SK-N-SH (cell line): ENCODE measurements around the gene SALL3. TPM values are rescaled to one million over a fixed set of nuclear protein-coding genes. Genes with fewer than 3 reads are reported as not detected.

ENCODE experiments used
- CTCF ChIA-PET: fragments of 300-600, 350-600 bp; formaldehyde crosslinking; extraction: SDS; loops from one replicate; lab custom pipeline; 2021; lab: Yijun Ruan, JAX
- POLR2A ChIA-PET: fragments of 350-600 bp; sonication (Branson Sonifier 250); formaldehyde crosslinking; extraction: SDS; loops from one replicate; lab custom pipeline; 2020; ENCODE audit warnings: antibody characterized with exemption, inconsistent platforms; lab: Yijun Ruan, JAX
- DNase-seq: peaks from one replicate; pipeline ENCODE4 v3.0.0; 2012
- H2AFZ ChIP-seq: fragments of 200-600 bp; sonication (generic); 2 replicates; pipeline ENCODE4 v1.8.1; 2016; ENCODE audit warnings: antibody characterized with exemption, mild to moderate bottlenecking, low read depth
- H3F3A ChIP-seq: fragments of 200-600 bp; sonication (generic); replicated peaks from 2 replicates; pipeline ENCODE3; 2016; ENCODE audit warnings: antibody characterized with exemption, mild to moderate bottlenecking; ENCODE audit not compliant: insufficient read depth
- H3K27ac ChIP-seq, 2 experiments: fragments of 200-500 bp in 1 of 2; fragments of 200-600 bp in 1 of 2; sonication (Bioruptor generic) in 1 of 2; sonication (generic), shearing (Covaris generic) in 1 of 2; 2 replicates each; pipeline versions ENCODE4 v1.5.1 to v1.6.1; 2014 to 2016; ENCODE audit warnings: low read depth in 2 of 2, inconsistent platforms in 1 of 2, low read length in 1 of 2, mild to moderate bottlenecking in 1 of 2, mixed read lengths in 1 of 2
- H3K27me3 ChIP-seq: fragments of 200-600 bp; sonication (generic), shearing (Covaris generic); 2 replicates; pipeline ENCODE4 v1.6.1; 2016; ENCODE audit warnings: mixed run types; ENCODE audit not compliant: insufficient read depth
- H3K36me3 ChIP-seq, 2 experiments: fragments of 200-500 bp in 1 of 2; fragments of 200-600 bp in 1 of 2; sonication (Bioruptor generic) in 1 of 2; sonication (generic) in 1 of 2; replicated peaks in 1 of 2; 2 replicates each; pipeline versions ENCODE3 to v1.5.1; 2014 to 2016; ENCODE audit warnings: low read length in 1 of 2, mild to moderate bottlenecking in 1 of 2; ENCODE audit not compliant: insufficient read depth in 2 of 2, control insufficient read depth in 1 of 2
- H3K4me1 ChIP-seq, 2 experiments: fragments of 200-500 bp in 1 of 2; fragments of 200-600 bp in 1 of 2; sonication (Bioruptor generic) in 1 of 2; sonication (generic), shearing (Covaris generic) in 1 of 2; 2 replicates each; pipeline versions ENCODE4 v1.5.1 to v1.6.1; 2014 to 2016; ENCODE audit warnings: low read depth in 1 of 2, low read length in 1 of 2, mixed run types in 1 of 2; ENCODE audit not compliant: insufficient read depth in 2 of 2, control insufficient read depth in 1 of 2
- H3K4me2 ChIP-seq: fragments of 200-600 bp; sonication (generic), shearing (Covaris generic); 2 replicates; pipeline ENCODE4 v1.6.1; 2017; ENCODE audit warnings: mixed run types
- H3K4me3 ChIP-seq, 2 experiments: fragments of 200-500 bp in 1 of 2; fragments of 200-600 bp in 1 of 2; sonication (Bioruptor generic) in 1 of 2; sonication (generic), shearing (Covaris generic) in 1 of 2; 2 replicates each; pipeline versions ENCODE4 v1.5.1 to v1.8.1; 2014 to 2016; ENCODE audit warnings: low read depth in 2 of 2, inconsistent platforms in 1 of 2, low read length in 1 of 2, mild to moderate bottlenecking in 1 of 2, mixed read lengths in 1 of 2, moderate library complexity in 1 of 2
- H3K79me2 ChIP-seq: fragments of 200-600 bp; sonication (generic); 2 replicates; pipeline ENCODE4 v1.8.1; 2017; ENCODE audit warnings: mild to moderate bottlenecking; ENCODE audit not compliant: insufficient read depth
- H3K9ac ChIP-seq: fragments of 200-600 bp; sonication (generic); 2 replicates; pipeline ENCODE4 v1.6.1; 2017; ENCODE audit warnings: mixed run types
- H3K9me2 ChIP-seq: fragments of 200-600 bp; sonication (generic); 2 replicates; pipeline ENCODE4 v1.6.1; 2017; ENCODE audit warnings: mixed run types
- H3K9me3 ChIP-seq: fragments of 200-600 bp; sonication (generic); 2 replicates; pipeline ENCODE4 v1.6.1; 2017; ENCODE audit warnings: mixed run types, mild to moderate bottlenecking, moderate library complexity
- H4K20me1 ChIP-seq: fragments of 200-600 bp; sonication (generic); 2 replicates; pipeline ENCODE4 v1.6.1; 2017; ENCODE audit warnings: mild to moderate bottlenecking, mixed run types; ENCODE audit not compliant: insufficient read depth
- ELF1 ChIP-seq: IDR thresholded peaks from 2 replicates; pipeline ENCODE4 v1.4.0; 2012
- EZH2phosphoT487 ChIP-seq: fragments of 200-600 bp; sonication (generic); IDR thresholded peaks from 2 replicates; pipeline ENCODE4 v1.6.1; 2017; ENCODE audit warnings: low read depth, mixed run types, mild to moderate bottlenecking, antibody characterized with exemption, moderate library complexity, borderline replicate concordance
- FOXJ3 ChIP-seq: sonication (generic); formaldehyde crosslinking; IDR thresholded peaks from 2 replicates; pipeline ENCODE4 v1.5.1; 2020; ENCODE audit warnings: mild to moderate bottlenecking, missing genetic modification reagents
- FOXM1 ChIP-seq: IDR thresholded peaks from 2 replicates; pipeline ENCODE4 v1.4.0; 2012; ENCODE audit warnings: low read depth, mild to moderate bottlenecking
- GABPA ChIP-seq: IDR thresholded peaks from 2 replicates; pipeline ENCODE4 v1.4.0; 2012; ENCODE audit warnings: low read depth, mild to moderate bottlenecking
- JUND ChIP-seq: IDR thresholded peaks from 2 replicates; pipeline ENCODE4 v1.4.0; 2012
- MEF2A ChIP-seq: IDR thresholded peaks from 2 replicates; pipeline ENCODE4 v1.4.0; 2012; ENCODE audit warnings: low read depth, borderline replicate concordance
- NRF1 ChIP-seq: IDR thresholded peaks from 2 replicates; pipeline ENCODE4 v1.6.1; 2012; ENCODE audit warnings: low read depth, mild to moderate bottlenecking, low read length
- PBX3 ChIP-seq: IDR thresholded peaks from 2 replicates; pipeline ENCODE4; 2012
- RFX5 ChIP-seq: IDR thresholded peaks from 2 replicates; pipeline ENCODE4 v1.6.1; 2012; ENCODE audit warnings: mild to moderate bottlenecking, improper control_type of control experiment, low read length
- RXRA ChIP-seq: IDR thresholded peaks from 2 replicates; pipeline ENCODE4 v1.4.0; 2012; ENCODE audit warnings: low read depth, mild to moderate bottlenecking, borderline replicate concordance
- SIN3A ChIP-seq: IDR thresholded peaks from 2 replicates; pipeline ENCODE4 v1.6.1; 2012; ENCODE audit warnings: low read depth, mild to moderate bottlenecking, low read length, moderate library complexity, borderline replicate concordance
- TCF12 ChIP-seq: IDR thresholded peaks from 2 replicates; pipeline ENCODE4 v1.4.0; 2012
- TEAD4 ChIP-seq: IDR thresholded peaks from 2 replicates; pipeline ENCODE4 v1.4.0; 2012; ENCODE audit warnings: mild to moderate bottlenecking, borderline replicate concordance; ENCODE audit not compliant: insufficient read depth
- WGBS: methylation state at CpG from one replicate; pipeline ENCODE4 v1.1.6; 2017; ENCODE audit warnings: low lambda C conversion rate; 5-methylcytosine and 5-hydroxymethylcytosine counted together
- polyA plus RNA-seq, 3 experiments: library from polyadenylated mRNA; depleted of rRNA; stranded (reverse); fragments of >200 nt; gene quantifications; 2 replicates each; pipeline ENCODE4 v1.2.3, GENCODE V29; 2012
- TF ChIP-seq, protein P1 (sequence below): fragments of 150-350 bp; IDR thresholded peaks from 2 replicates; pipeline ENCODE4 v1.6.1; 2017; ENCODE audit warnings: antibody characterized with exemption, low read length, low read depth, borderline replicate concordance
- TF ChIP-seq, protein P2 (sequence below): IDR thresholded peaks from 2 replicates; pipeline ENCODE4 v1.6.1; 2012; ENCODE audit warnings: mild to moderate bottlenecking, low read depth, low read length, moderate library complexity

SALL3 gene
- polyA plus RNA-seq, 1 of the 3 experiments (the other 2 are of a cell fraction), result not detected

- Histone ChIP-seq H3K9me3 (no peaks in the 10 kb centered on the region), H3K36me3 (no peaks in the 10 kb centered on the region), H3F3A (no peaks in the 10 kb centered on the region), H3K9me2 (no peaks in the 10 kb centered on the region), H3K4me3 (no peak overlapping the region), H3K79me2 (no peaks in the 10 kb centered on the region), H3K9ac (no peak overlapping the region), H4K20me1 (no peaks in the 10 kb centered on the region), H3K27ac (no peak overlapping the region), H3K27me3 (peaks cover 56% of the 10 kb centered on the region; the same call in 1 of the 2 replicates), H2AFZ (no peak overlapping the region), H3K4me2 (no peak overlapping the region), H3K4me1 (no peaks in the 10 kb centered on the region)
- TF ChIP-seq FOXJ3 (CRISPR knock-in tag), result no peak
- TF ChIP-seq, protein P1, sequence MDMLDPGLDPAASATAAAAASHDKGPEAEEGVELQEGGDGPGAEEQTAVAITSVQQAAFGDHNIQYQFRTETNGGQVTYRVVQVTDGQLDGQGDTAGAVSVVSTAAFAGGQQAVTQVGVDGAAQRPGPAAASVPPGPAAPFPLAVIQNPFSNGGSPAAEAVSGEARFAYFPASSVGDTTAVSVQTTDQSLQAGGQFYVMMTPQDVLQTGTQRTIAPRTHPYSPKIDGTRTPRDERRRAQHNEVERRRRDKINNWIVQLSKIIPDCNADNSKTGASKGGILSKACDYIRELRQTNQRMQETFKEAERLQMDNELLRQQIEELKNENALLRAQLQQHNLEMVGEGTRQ, result no peak
- TF ChIP-seq SIN3A, result no peak
- TF ChIP-seq ELF1, result no peak
- TF ChIP-seq MEF2A, result no peak
- no peak for TF ChIP-seq JUND
- TF ChIP-seq PBX3, result no peak
- TF ChIP-seq RXRA, result no peak
- no peak for TF ChIP-seq RFX5
- TF ChIP-seq, protein P2, sequence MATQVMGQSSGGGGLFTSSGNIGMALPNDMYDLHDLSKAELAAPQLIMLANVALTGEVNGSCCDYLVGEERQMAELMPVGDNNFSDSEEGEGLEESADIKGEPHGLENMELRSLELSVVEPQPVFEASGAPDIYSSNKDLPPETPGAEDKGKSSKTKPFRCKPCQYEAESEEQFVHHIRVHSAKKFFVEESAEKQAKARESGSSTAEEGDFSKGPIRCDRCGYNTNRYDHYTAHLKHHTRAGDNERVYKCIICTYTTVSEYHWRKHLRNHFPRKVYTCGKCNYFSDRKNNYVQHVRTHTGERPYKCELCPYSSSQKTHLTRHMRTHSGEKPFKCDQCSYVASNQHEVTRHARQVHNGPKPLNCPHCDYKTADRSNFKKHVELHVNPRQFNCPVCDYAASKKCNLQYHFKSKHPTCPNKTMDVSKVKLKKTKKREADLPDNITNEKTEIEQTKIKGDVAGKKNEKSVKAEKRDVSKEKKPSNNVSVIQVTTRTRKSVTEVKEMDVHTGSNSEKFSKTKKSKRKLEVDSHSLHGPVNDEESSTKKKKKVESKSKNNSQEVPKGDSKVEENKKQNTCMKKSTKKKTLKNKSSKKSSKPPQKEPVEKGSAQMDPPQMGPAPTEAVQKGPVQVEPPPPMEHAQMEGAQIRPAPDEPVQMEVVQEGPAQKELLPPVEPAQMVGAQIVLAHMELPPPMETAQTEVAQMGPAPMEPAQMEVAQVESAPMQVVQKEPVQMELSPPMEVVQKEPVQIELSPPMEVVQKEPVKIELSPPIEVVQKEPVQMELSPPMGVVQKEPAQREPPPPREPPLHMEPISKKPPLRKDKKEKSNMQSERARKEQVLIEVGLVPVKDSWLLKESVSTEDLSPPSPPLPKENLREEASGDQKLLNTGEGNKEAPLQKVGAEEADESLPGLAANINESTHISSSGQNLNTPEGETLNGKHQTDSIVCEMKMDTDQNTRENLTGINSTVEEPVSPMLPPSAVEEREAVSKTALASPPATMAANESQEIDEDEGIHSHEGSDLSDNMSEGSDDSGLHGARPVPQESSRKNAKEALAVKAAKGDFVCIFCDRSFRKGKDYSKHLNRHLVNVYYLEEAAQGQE, result no peak
- no peak for TF ChIP-seq NRF1
- no peak for TF ChIP-seq GABPA
- DNase-seq, result no peak
- WGBS, result 12% methylated on average over 7 of the region's 7 CpGs
- POLR2A ChIA-PET, result no interaction called here
- CTCF ChIA-PET, result no interaction called here
Measured at GRCh38 chr18:79019881-79020280, 40.3 kb downstream of the SALL3 start.

DNA sequence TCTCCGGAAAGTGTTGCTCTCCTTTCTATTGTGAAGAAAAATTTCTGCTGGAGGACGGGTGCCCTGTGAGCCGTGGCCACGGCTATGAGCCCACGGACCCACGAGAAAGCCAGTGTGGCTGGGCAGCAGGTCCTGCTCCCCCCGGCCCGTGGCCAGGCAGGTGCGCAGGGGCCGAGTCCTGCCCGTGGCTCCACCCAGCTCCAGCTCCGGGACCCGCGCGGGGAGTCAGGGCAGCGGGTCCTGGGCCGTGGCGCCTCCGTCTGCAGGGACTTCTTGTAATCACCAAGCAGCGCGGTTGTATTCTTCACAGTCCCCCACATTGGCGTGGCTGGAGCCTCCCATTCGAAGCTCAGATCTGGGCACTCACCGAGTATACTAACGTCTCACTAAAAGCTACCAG is 43.0 kb downstream of the SALL3 start:
- Histone ChIP-seq H3K9me2 (no peaks in the 10 kb centered on the region), H3K27ac (no peak overlapping the region), H3K27me3 (peaks cover 45% of the 10 kb centered on the region; the same call in 1 of the 2 replicates), H3K9me3 (no peaks in the 10 kb centered on the region), H3K4me1 (no peaks in the 10 kb centered on the region), H3F3A (no peaks in the 10 kb centered on the region), H4K20me1 (no peaks in the 10 kb centered on the region), H3K9ac (no peak overlapping the region), H3K4me3 (no peak overlapping the region), H3K79me2 (no peaks in the 10 kb centered on the region), H2AFZ (no peak overlapping the region), H3K36me3 (no peaks in the 10 kb centered on the region), H3K4me2 (no peak overlapping the region)
- CTCF ChIA-PET, result interaction anchor here (1.2 kb wide), 1 partner anchor 37 kb away, joined by 3 read pairs; no protein-coding TSS in a partner anchor
- POLR2A ChIA-PET, result no interaction called here
- no peak for TF ChIP-seq TEAD4
- no peak for TF ChIP-seq TCF12
- TF ChIP-seq FOXM1, result no peak
- no peak for TF ChIP-seq EZH2phosphoT487
- no peak for TF ChIP-seq SIN3A
- no peak for DNase-seq
- WGBS, result 31% methylated on average over 14 of the region's 25 CpGs
